ENCODE measurements around the gene PATL2.

Gene PATL2

GRCh38 chr15:44616974-44617373, 94.1 kb downstream of the PATL2 start:
- TF ChIP-seq, protein P1, sequence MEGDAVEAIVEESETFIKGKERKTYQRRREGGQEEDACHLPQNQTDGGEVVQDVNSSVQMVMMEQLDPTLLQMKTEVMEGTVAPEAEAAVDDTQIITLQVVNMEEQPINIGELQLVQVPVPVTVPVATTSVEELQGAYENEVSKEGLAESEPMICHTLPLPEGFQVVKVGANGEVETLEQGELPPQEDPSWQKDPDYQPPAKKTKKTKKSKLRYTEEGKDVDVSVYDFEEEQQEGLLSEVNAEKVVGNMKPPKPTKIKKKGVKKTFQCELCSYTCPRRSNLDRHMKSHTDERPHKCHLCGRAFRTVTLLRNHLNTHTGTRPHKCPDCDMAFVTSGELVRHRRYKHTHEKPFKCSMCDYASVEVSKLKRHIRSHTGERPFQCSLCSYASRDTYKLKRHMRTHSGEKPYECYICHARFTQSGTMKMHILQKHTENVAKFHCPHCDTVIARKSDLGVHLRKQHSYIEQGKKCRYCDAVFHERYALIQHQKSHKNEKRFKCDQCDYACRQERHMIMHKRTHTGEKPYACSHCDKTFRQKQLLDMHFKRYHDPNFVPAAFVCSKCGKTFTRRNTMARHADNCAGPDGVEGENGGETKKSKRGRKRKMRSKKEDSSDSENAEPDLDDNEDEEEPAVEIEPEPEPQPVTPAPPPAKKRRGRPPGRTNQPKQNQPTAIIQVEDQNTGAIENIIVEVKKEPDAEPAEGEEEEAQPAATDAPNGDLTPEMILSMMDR (IDR thresholded peaks at IDR 0.05; ENCODE audit: low read length): no peak
- TF ChIP-seq EZH2 (IDR thresholded peaks at IDR 0.05; ENCODE audit: borderline replicate concordance, low read length): no peak
- Histone ChIP-seq H3K9me3 (ENCODE audit: low read length) (no peaks in the 10 kb centered on the region), H3K79me2 (ENCODE audit: insufficient read depth, low read length) (no peaks in the 10 kb centered on the region), H3K9ac (ENCODE audit: low read length) (no peak overlapping the region), H4K20me1 (ENCODE audit: insufficient read depth, low read length) (no peaks in the 10 kb centered on the region), H3K27ac (ENCODE audit: low read depth, low read length, poor library complexity, severe bottlenecking) (no peak overlapping the region), H3K27me3 (ENCODE audit: insufficient read depth, low read length) (no peaks in the 10 kb centered on the region), H3K4me2 (ENCODE audit: low read length) (no peak overlapping the region), H3K36me3 (ENCODE audit: insufficient read depth, low read length) (peaks cover 68% of the 10 kb centered on the region), H3F3A (ENCODE audit: insufficient read depth, low read length) (no peaks in the 10 kb centered on the region), H3K9me2 (ENCODE audit: low read depth, low read length) (no peaks in the 10 kb centered on the region), H2AFZ (ENCODE audit: low read length) (no peak overlapping the region), H3K4me3 (ENCODE audit: low read depth, low read length, poor library complexity, severe bottlenecking) (no peak overlapping the region), H3K4me1 (ENCODE audit: insufficient read depth, low read length, severe bottlenecking) (no peaks in the 10 kb centered on the region)
